Parathyroid adenoma (tissue), 2 donors: ENCODE data around the gene CDH4.

Experiments
- H2AFZ ChIP-seq: fragments of 300-600 bp; sonication (generic); one replicate; pipeline ENCODE4 v1.7.0; 2017; ENCODE audit warnings: antibody characterized with exemption, mild to moderate bottlenecking
- H3K27ac ChIP-seq: fragments of 300-600 bp; sonication (generic); one replicate; pipeline ENCODE4 v1.7.0; 2017
- H3K27me3 ChIP-seq: fragments of 300-600 bp; sonication (generic); one replicate; pipeline ENCODE4 v1.7.0; 2017; ENCODE audit warnings: low read length; ENCODE audit not compliant: control insufficient read depth, insufficient read depth
- H3K36me3 ChIP-seq: fragments of 300-600 bp; sonication (generic); one replicate; pipeline ENCODE4 v1.7.0; 2017; ENCODE audit warnings: low read length; ENCODE audit not compliant: control insufficient read depth, insufficient read depth
- H3K4me1 ChIP-seq: fragments of 300-600 bp; sonication (generic); one replicate; pipeline ENCODE4 v1.7.0; 2017; ENCODE audit warnings: control low read depth
- H3K4me2 ChIP-seq: fragments of 300-600 bp; sonication (generic); one replicate; pipeline ENCODE4 v1.7.0; 2017; ENCODE audit warnings: low read length
- H3K4me3 ChIP-seq: fragments of 300-600 bp; sonication (generic); one replicate; pipeline ENCODE4 v1.7.0; 2017; ENCODE audit warnings: low read depth, low read length
- H3K79me2 ChIP-seq: fragments of 300-600 bp; sonication (generic); one replicate; pipeline ENCODE4 v1.7.0; 2017; ENCODE audit warnings: control low read depth
- H3K9ac ChIP-seq: fragments of 300-600 bp; sonication (generic); one replicate; pipeline ENCODE4 v1.7.0; 2017; ENCODE audit warnings: mild to moderate bottlenecking
- H3K9me3 ChIP-seq: fragments of 300-600 bp; sonication (generic); one replicate; pipeline ENCODE4 v1.7.0; 2017; ENCODE audit warnings: low read length; ENCODE audit not compliant: control insufficient read depth
- TF ChIP-seq, protein P1 (sequence below): fragments of 300-600 bp; sonication (generic); IDR thresholded peaks from one replicate; pipeline ENCODE4 v1.7.0; 2017; ENCODE audit warnings: antibody characterized with exemption, mild to moderate bottlenecking
- donor health status: primary hyperparathyroidism.

CDH4 gene

GRCh38 chr20:61797971-61798411, 545.9 kb downstream of the CDH4 start:
- H3K27me3 ChIP-seq, result no peaks in the 10 kb centered on the region
- TF ChIP-seq, protein P1, sequence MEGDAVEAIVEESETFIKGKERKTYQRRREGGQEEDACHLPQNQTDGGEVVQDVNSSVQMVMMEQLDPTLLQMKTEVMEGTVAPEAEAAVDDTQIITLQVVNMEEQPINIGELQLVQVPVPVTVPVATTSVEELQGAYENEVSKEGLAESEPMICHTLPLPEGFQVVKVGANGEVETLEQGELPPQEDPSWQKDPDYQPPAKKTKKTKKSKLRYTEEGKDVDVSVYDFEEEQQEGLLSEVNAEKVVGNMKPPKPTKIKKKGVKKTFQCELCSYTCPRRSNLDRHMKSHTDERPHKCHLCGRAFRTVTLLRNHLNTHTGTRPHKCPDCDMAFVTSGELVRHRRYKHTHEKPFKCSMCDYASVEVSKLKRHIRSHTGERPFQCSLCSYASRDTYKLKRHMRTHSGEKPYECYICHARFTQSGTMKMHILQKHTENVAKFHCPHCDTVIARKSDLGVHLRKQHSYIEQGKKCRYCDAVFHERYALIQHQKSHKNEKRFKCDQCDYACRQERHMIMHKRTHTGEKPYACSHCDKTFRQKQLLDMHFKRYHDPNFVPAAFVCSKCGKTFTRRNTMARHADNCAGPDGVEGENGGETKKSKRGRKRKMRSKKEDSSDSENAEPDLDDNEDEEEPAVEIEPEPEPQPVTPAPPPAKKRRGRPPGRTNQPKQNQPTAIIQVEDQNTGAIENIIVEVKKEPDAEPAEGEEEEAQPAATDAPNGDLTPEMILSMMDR, result no peak
- H3K27ac ChIP-seq, result no peak overlapping the region
- H3K36me3 ChIP-seq, result no peaks in the 10 kb centered on the region
- H3K4me2 ChIP-seq, result no peak overlapping the region
- H3K4me3 ChIP-seq, result no peak overlapping the region
- H3K9ac ChIP-seq, result no peak overlapping the region
- no peaks in the 10 kb centered on the region for H3K4me1 ChIP-seq
- H3K79me2 ChIP-seq, result no peaks in the 10 kb centered on the region
- no peaks in the 10 kb centered on the region for H3K9me3 ChIP-seq
- no peak overlapping the region for H2AFZ ChIP-seq

DNA sequence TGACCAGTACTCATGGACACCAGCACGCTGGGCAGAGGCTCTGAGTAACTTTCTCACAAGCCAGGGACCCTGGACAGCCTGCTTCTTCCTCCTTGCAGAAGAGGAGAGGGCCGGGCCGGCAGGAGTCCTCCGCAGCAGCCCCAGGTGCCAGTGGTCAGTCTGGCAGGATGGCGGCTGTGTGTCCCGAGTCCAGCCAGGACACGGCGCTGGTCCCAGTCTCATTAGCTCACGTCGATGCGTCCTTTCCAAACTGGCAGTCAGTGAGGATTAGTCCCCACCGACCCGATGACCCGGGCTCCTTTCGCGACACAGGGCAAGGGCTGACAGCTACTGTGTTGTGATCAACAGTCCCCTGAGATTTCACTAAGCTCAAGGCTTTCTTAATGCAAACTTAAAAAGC, 546.6 kb downstream of the CDH4 start:
- Histone ChIP-seq H3K4me2 (no peak overlapping the region), H3K27me3 (no peaks in the 10 kb centered on the region), H3K4me1 (no peaks in the 10 kb centered on the region)

GRCh38 chr20:61799394-61799923, 547.4 kb downstream of the CDH4 start:
- Histone ChIP-seq H3K9ac (no peak overlapping the region), H2AFZ (no peak overlapping the region), H3K27me3 (no peaks in the 10 kb centered on the region), H3K79me2 (no peaks in the 10 kb centered on the region), H3K9me3 (no peaks in the 10 kb centered on the region), H3K36me3 (no peaks in the 10 kb centered on the region), H3K27ac (no peak overlapping the region), H3K4me1 (no peaks in the 10 kb centered on the region), H3K4me3 (no peak overlapping the region), H3K4me2 (no peak overlapping the region)
- TF ChIP-seq, protein P1, result no peak

More for the DNA sequence above, 546.6 kb downstream of the CDH4 start:
- Histone ChIP-seq H3K79me2 (no peaks in the 10 kb centered on the region), H3K9ac (no peak overlapping the region), H3K27ac (no peak overlapping the region), H3K4me3 (no peak overlapping the region), H2AFZ (no peak overlapping the region), H3K9me3 (no peaks in the 10 kb centered on the region), H3K36me3 (no peaks in the 10 kb centered on the region)
- TF ChIP-seq, protein P1, result no peak

- H3K4me2 ChIP-seq, result no peak overlapping the region
- H2AFZ ChIP-seq, result no peak overlapping the region
- H3K4me1 ChIP-seq, result no peaks in the 10 kb centered on the region
- no peaks in the 10 kb centered on the region for H3K79me2 ChIP-seq
- no peaks in the 10 kb centered on the region for H3K9me3 ChIP-seq
- no peak overlapping the region for H3K27ac ChIP-seq
- no peak overlapping the region for H3K4me3 ChIP-seq
- no peaks in the 10 kb centered on the region for H3K27me3 ChIP-seq
- no peak overlapping the region for H3K9ac ChIP-seq
- TF ChIP-seq, protein P1, result no peak
- H3K36me3 ChIP-seq, result no peaks in the 10 kb centered on the region
Observed at GRCh38 chr20:61799928-61800327, 547.9 kb downstream of the CDH4 start.

DNA sequence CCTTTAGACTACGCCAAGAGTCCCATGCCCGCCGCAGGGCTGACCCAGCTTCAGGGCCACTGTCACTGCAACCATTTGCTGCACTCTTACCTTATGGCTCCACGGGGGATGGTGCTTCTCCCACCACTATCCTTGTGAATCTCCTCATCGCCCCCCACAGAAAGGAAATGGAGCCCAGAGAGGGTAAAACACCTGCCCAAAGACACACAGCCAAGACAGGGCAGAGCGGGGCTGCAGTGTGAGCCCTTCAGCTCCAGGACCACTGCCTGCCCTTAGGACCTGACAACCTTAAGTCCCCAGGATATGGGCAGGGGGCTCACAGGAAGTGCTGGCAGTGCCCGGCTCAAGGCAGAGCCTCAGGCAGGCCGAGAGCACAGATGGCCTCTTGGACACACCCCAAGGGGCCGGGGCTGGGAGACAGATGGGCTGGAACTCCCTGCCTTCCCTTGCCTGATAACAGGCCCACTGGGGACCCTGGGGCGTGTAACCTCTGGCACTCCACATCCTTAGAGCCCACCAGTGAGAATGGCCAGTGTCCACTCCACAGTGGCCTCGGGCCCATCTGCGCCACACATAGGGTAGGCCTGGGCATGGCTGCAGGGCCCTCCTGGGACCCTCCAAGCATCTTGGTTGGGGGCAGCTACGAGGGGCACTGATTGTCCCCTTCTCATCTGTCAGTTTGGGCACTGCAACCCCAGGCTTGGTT, 548.5 kb downstream of the CDH4 start:
- no peaks in the 10 kb centered on the region for H3K79me2 ChIP-seq
- H3K9ac ChIP-seq, result no peak overlapping the region
- no peaks in the 10 kb centered on the region for H3K4me1 ChIP-seq
- no peaks in the 10 kb centered on the region for H3K9me3 ChIP-seq
- H3K27me3 ChIP-seq, result no peaks in the 10 kb centered on the region
- H3K4me2 ChIP-seq, result no peak overlapping the region
- H3K4me3 ChIP-seq, result no peak overlapping the region
- no peaks in the 10 kb centered on the region for H3K36me3 ChIP-seq
- H3K27ac ChIP-seq, result no peak overlapping the region
- TF ChIP-seq, protein P1, result no peak
- no peak overlapping the region for H2AFZ ChIP-seq
